A673 (cell line): ENCODE results near the gene LATS2. TPM values are rescaled to one million over a fixed set of nuclear protein-coding genes. Genes with fewer than 3 reads are reported as not detected.

Experiments
- BruUV-seq: library from RNA; stranded (reverse); fragments of 400-500 nt; replicated peaks from 2 replicates; lab custom pipeline; 2021; lab: Mats Ljungman, UMichigan
- CTCF ChIA-PET: fragments of 300-600 bp; sonication (Branson Sonifier 250); formaldehyde crosslinking; loops from one replicate; lab custom pipeline; 2022; ENCODE audit warnings: antibody characterized with exemption; lab: Charles Lee
- POLR2A ChIA-PET: fragments of 300-600 bp; sonication (Branson Sonifier 250); formaldehyde crosslinking; loops from one replicate; lab custom pipeline; 2022; ENCODE audit warnings: antibody characterized with exemption; ENCODE audit not compliant: low non-redundant PET; lab: Charles Lee
- DNase-seq: peaks from one replicate; pipeline ENCODE4 v3.0.0-alpha.2; 2015; ENCODE audit warnings: low spot score
- H3K27ac ChIP-seq: fragments of 200-600 bp; sonication (generic); 2 replicates; pipeline ENCODE4 v1.5.1; 2016; ENCODE audit warnings: mixed run types, low read depth, mild to moderate bottlenecking, mixed read lengths, antibody characterized with exemption, low read length; ENCODE audit not compliant: poor library complexity, severe bottlenecking
- H3K27me3 ChIP-seq: fragments of 200-600 bp; sonication (generic); replicated peaks from 2 replicates; pipeline ENCODE4 v1.6.1; 2017; ENCODE audit warnings: mixed run types, low read depth, mild to moderate bottlenecking, mixed read lengths, antibody characterized with exemption, low read length; ENCODE audit not compliant: insufficient read depth, poor library complexity
- H3K36me3 ChIP-seq: fragments of 200-600 bp; sonication (generic); 2 replicates; pipeline ENCODE4 v1.6.1; 2016; ENCODE audit warnings: mixed run types, mild to moderate bottlenecking, mixed read lengths, antibody characterized with exemption, low read length; ENCODE audit not compliant: insufficient read depth, poor library complexity, severe bottlenecking
- H3K4me1 ChIP-seq: fragments of 200-600 bp; sonication (generic); 2 replicates; pipeline ENCODE4 v1.6.1; 2017; ENCODE audit warnings: mixed run types, mild to moderate bottlenecking, mixed read lengths, antibody characterized with exemption, low read length; ENCODE audit not compliant: insufficient read depth, poor library complexity, severe bottlenecking
- H3K4me3 ChIP-seq: fragments of 200-600 bp; sonication (generic); 2 replicates; pipeline ENCODE4 v1.5.1; 2016; ENCODE audit warnings: low read depth, mixed run types, mild to moderate bottlenecking, mixed read lengths, low read length; ENCODE audit not compliant: poor library complexity, severe bottlenecking
- H3K9me3 ChIP-seq: fragments of 200-600 bp; sonication (generic); 2 replicates; pipeline ENCODE4 v1.6.1; 2016; ENCODE audit warnings: mixed run types, low read depth, mild to moderate bottlenecking, mixed read lengths, antibody characterized with exemption, low read length; ENCODE audit not compliant: poor library complexity, severe bottlenecking
- EZH2 ChIP-seq: fragments of 200-600 bp; sonication (generic); IDR thresholded peaks from 2 replicates; pipeline ENCODE4 v1.6.1; 2017; ENCODE audit warnings: borderline replicate concordance, low read depth, mild to moderate bottlenecking, mixed read lengths, antibody characterized with exemption, low read length; ENCODE audit not compliant: poor library complexity, severe bottlenecking
- intact Hi-C: fragments of 100-400 bp; cut with micrococcal nuclease; formaldehyde crosslinking; loops from one replicate; pipeline ENCODE4 v1.10.0; 2022; ENCODE audit not compliant: unreplicated experiment
- total RNA-seq: library from RNA; stranded (reverse); gene quantifications from 2 replicates; pipeline ENCODE4 v1.2.3, GENCODE V29; 2021
- TF ChIP-seq, protein P1 (sequence below): fragments of 300-800, 200-600 bp; sonication (generic); conservative IDR thresholded peaks from 2 replicates; pipeline ENCODE4 v1.5.1; 2017; ENCODE audit warnings: low read depth, mild to moderate bottlenecking, antibody characterized with exemption, low read length, moderate library complexity, mixed read lengths

LATS2 gene
- total RNA-seq, 1 experiment from 2014 or later, result 13.1 TPM

DNA sequence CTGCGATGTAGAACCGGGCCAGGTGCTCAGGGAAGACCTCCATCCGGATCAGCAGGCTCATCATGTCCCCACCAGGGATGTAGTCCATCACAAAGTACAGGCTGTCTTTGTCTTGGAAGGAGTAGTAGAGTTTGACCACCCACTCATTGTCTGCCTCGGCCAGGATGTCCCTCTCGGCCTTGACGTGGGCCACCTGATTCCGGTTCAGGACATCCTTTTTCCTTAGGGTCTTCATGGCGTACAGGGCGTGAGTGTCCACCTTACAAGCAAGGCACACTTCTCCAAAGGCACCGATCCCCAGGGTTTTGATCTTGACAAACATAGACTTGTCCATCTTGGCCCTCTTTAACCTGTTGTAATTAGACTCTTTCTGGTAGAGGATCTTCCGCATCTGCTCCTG lies 78.0 kb downstream of the LATS2 start:
- Histone ChIP-seq H3K36me3 (peaks cover 22% of the 10 kb centered on the region), H3K27me3 (no peaks in the 10 kb centered on the region), H3K27ac (no peak overlapping the region), H3K4me3 (no peak overlapping the region), H3K4me1 (no peaks in the 10 kb centered on the region), H3K9me3 (no peaks in the 10 kb centered on the region)
- POLR2A ChIA-PET, result no interaction called here
- CTCF ChIA-PET, result no interaction called here
- intact Hi-C loops, result no loop called here
- TF ChIP-seq EZH2, result no peak
- TF ChIP-seq, protein P1, sequence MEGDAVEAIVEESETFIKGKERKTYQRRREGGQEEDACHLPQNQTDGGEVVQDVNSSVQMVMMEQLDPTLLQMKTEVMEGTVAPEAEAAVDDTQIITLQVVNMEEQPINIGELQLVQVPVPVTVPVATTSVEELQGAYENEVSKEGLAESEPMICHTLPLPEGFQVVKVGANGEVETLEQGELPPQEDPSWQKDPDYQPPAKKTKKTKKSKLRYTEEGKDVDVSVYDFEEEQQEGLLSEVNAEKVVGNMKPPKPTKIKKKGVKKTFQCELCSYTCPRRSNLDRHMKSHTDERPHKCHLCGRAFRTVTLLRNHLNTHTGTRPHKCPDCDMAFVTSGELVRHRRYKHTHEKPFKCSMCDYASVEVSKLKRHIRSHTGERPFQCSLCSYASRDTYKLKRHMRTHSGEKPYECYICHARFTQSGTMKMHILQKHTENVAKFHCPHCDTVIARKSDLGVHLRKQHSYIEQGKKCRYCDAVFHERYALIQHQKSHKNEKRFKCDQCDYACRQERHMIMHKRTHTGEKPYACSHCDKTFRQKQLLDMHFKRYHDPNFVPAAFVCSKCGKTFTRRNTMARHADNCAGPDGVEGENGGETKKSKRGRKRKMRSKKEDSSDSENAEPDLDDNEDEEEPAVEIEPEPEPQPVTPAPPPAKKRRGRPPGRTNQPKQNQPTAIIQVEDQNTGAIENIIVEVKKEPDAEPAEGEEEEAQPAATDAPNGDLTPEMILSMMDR, result no peak
- no peak for DNase-seq
- no TSS peak for BruUV-seq

DNA sequence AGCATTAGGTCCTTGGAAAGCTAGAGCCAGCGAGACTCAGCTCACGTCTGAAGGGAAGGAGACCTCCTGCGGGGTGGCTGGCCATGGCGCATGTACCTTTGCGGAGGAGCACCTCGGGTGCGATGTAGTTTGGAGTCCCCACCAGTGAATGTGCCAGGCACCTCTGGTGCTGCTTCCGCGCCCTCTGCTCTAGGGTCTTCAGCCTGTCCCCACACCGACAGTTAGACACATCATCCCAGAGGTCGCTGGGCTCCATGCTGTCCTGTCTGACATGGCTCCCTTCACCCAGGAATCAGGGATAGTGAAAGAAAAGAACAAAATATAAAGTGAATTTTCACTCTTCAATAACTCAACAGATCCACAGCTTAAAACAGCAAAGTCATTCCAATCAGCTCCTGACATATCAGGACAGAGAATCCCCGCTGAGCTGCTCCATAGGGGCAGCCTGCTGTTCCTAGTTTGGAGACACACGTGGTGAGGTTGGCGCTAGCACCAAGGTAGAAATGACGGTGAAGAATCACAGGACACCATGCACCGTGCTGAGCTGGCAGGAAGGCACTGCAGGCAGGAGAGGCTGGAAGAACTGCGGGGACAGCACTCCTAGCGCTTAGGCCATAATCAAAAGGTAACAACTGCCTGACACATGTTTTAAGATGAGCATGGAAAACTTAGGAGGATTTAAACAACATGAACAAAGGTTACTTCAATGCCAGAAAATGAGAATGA lies 79.9 kb downstream of the LATS2 start:
- POLR2A ChIA-PET, result no interaction called here
- peaks cover 18% of the 10 kb centered on the region for H3K36me3 ChIP-seq

DNA sequence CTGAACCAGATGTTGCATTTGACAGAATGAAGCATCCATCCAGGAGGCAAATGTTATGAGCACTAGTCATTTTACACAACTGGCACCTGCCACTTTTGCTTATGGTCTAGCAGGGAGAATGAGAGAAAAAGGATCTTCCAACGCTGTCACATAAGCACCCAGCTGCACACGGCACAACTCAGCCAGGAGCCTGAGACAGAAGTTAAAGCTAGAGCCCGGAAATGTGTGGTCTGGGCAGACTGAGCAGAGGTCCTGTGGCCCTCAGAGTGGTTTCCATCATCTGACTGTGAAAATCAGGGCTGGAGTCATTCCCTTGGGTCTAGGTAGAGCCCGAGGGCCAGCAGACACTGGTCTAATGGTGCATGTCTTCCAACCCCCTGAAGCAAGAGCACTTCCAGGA lies 80.5 kb downstream of the LATS2 start:
- no peaks in the 10 kb centered on the region for H3K4me1 ChIP-seq
- no peaks in the 10 kb centered on the region for H3K9me3 ChIP-seq
- ChIA-PET POLR2A (no interaction called here), CTCF (no interaction called here)
- intact Hi-C loops, result no loop called here
- no peak overlapping the region for H3K27ac ChIP-seq
- TF ChIP-seq, protein P1, result no peak
- no peak for TF ChIP-seq EZH2
- H3K27me3 ChIP-seq, result no peaks in the 10 kb centered on the region
- H3K36me3 ChIP-seq, result peaks cover 18% of the 10 kb centered on the region
- no TSS peak for BruUV-seq
- no peak overlapping the region for H3K4me3 ChIP-seq
- DNase-seq, result no peak

More for the DNA sequence above, 79.9 kb downstream of the LATS2 start:
- CTCF ChIA-PET, result no interaction called here
- intact Hi-C loops, result no loop called here
- no peak overlapping the region for H3K4me3 ChIP-seq
- H3K27ac ChIP-seq, result no peak overlapping the region
- DNase-seq, result no peak
- H3K27me3 ChIP-seq, result no peaks in the 10 kb centered on the region
- TF ChIP-seq, protein P1, result no peak
- TF ChIP-seq EZH2, result no peak
- no peaks in the 10 kb centered on the region for H3K4me1 ChIP-seq
- no TSS peak for BruUV-seq
- H3K9me3 ChIP-seq, result no peaks in the 10 kb centered on the region
